H1 (cell line): ENCODE measurements around the gene ZFP91. TPM values are rescaled to one million over a fixed set of nuclear protein-coding genes. Genes with fewer than 3 reads are reported as not detected.

Experiments
- CTCF ChIA-PET: fragments of 300-600 bp; sonication (Branson Sonifier 250); formaldehyde crosslinking; loops from one replicate; lab custom pipeline; 2021; ENCODE audit not compliant: partially characterized antibody; lab: Charles Lee
- POLR2A ChIA-PET: fragments of 300-600 bp; sonication (Branson Sonifier 250); formaldehyde crosslinking; loops from one replicate; lab custom pipeline; 2021; ENCODE audit warnings: inconsistent platforms; ENCODE audit not compliant: partially characterized antibody; lab: Charles Lee
- DNase-seq, 2 experiments: peaks; one replicate each; pipeline versions ENCODE4 v3.0.0 to v3.0.0-alpha.2; 2010 to 2022; ENCODE audit warnings: low spot score in 2 of 2, low read depth in 1 of 2, mixed read lengths in 1 of 2
- FAIRE-seq: peaks from 2 replicates; lab custom pipeline; 2011; peaks lifted over from hg19 to GRCh38; lab: Jason Lieb, UNC
- H2AFZ ChIP-seq: 2 replicates; pipeline ENCODE4 v1.8.1; 2012; ENCODE audit warnings: low read length, inconsistent platforms
- H2AK5ac ChIP-seq: 2 replicates; pipeline ENCODE4 v1.6.1; 2013; ENCODE audit warnings: low read depth, low read length
- H2BK120ac ChIP-seq: replicated peaks from 2 replicates; pipeline ENCODE3; 2013; ENCODE audit warnings: low read depth, low read length, inconsistent platforms
- H2BK12ac ChIP-seq: 2 replicates; pipeline ENCODE4 v1.6.1; 2013; ENCODE audit warnings: low read depth, low read length
- H2BK15ac ChIP-seq: 2 replicates; pipeline ENCODE4 v1.6.1; 2013; ENCODE audit warnings: low read length
- H2BK20ac ChIP-seq: 2 replicates; pipeline ENCODE4 v1.6.1; 2013; ENCODE audit warnings: low read length
- H2BK5ac ChIP-seq: 2 replicates; pipeline ENCODE4 v1.6.1; 2013; ENCODE audit warnings: low read depth, low read length
- H3K14ac ChIP-seq: 2 replicates; pipeline ENCODE4 v1.6.1; 2013; ENCODE audit warnings: inconsistent platforms; ENCODE audit not compliant: insufficient read length
- H3K18ac ChIP-seq: 2 replicates; pipeline ENCODE4 v1.6.1; 2013; ENCODE audit warnings: low read length; ENCODE audit errors: extremely low read depth
- H3K23ac ChIP-seq: 2 replicates; pipeline ENCODE4 v1.6.1; 2013; ENCODE audit warnings: inconsistent platforms; ENCODE audit not compliant: insufficient read length
- H3K23me2 ChIP-seq: 2 replicates; pipeline ENCODE4 v1.6.1; 2013; ENCODE audit warnings: low read depth, low read length
- H3K27ac ChIP-seq: 2 replicates; pipeline ENCODE4 v1.6.1; 2011; ENCODE audit warnings: low read depth, low read length, inconsistent platforms
- H3K27me3 ChIP-seq, 4 experiments: replicated peaks in 1 of 4; 1 replicate in 1 of 4; 2 replicates in 3 of 4; pipeline versions ENCODE4 v1.6.1 to v1.8.1; 2011 to 2013; ENCODE audit warnings: low read length in 3 of 4, mild to moderate bottlenecking in 3 of 4, inconsistent platforms in 2 of 4, mixed read lengths in 2 of 4, moderate library complexity in 1 of 4; ENCODE audit not compliant: control insufficient read depth in 3 of 4, insufficient read depth in 3 of 4; ENCODE audit errors: extremely low read depth in 1 of 4
- H3K36me3 ChIP-seq, 4 experiments: 2 replicates each; pipeline versions ENCODE4 v1.6.1 to v1.8.1; 2011 to 2013; ENCODE audit warnings: mild to moderate bottlenecking in 4 of 4, low read length in 3 of 4, moderate library complexity in 2 of 4, control low read depth in 1 of 4, inconsistent platforms in 1 of 4; ENCODE audit not compliant: insufficient read depth in 4 of 4, control insufficient read depth in 2 of 4
- H3K4ac ChIP-seq: replicated peaks from 2 replicates; pipeline ENCODE3; 2013; ENCODE audit warnings: low read length, low read depth, mixed read lengths, inconsistent platforms; ENCODE audit not compliant: insufficient read length
- H3K4me1 ChIP-seq, 4 experiments: replicated peaks in 1 of 4; 1 replicate in 1 of 4; 2 replicates in 3 of 4; pipeline versions ENCODE4 v1.6.1 to v1.8.1; 2011 to 2013; ENCODE audit warnings: low read length in 3 of 4, inconsistent platforms in 2 of 4, mixed read lengths in 1 of 4; ENCODE audit not compliant: insufficient read depth in 4 of 4, control insufficient read depth in 3 of 4
- H3K4me2 ChIP-seq, 2 experiments: 2 replicates each; pipeline versions ENCODE4 v1.6.1 to v1.8.1; 2011 to 2013; ENCODE audit warnings: low read depth in 2 of 2, low read length in 2 of 2, control low read depth in 1 of 2, inconsistent platforms in 1 of 2, mild to moderate bottlenecking in 1 of 2; ENCODE audit not compliant: insufficient read depth in 1 of 2
- H3K4me3 ChIP-seq, 4 experiments: fragments of 200-600, 300-600 bp in 1 of 4; sonication (generic), shearing (Covaris generic), sonication (Bioruptor Twin) in 1 of 4; 2 replicates each; pipeline versions ENCODE4 v1.5.1 to v1.8.1; 2011 to 2016; ENCODE audit warnings: low read length in 4 of 4, low read depth in 3 of 4, control low read depth in 2 of 4, inconsistent platforms in 2 of 4, mild to moderate bottlenecking in 2 of 4, mixed read lengths in 1 of 4, moderate library complexity in 1 of 4; ENCODE audit not compliant: insufficient read depth in 2 of 4; ENCODE audit errors: extremely low read depth in 1 of 4
- H3K56ac ChIP-seq: replicated peaks from 2 replicates; pipeline ENCODE3; 2013; ENCODE audit warnings: low read depth, mild to moderate bottlenecking, mixed read lengths, low read length, inconsistent platforms; ENCODE audit not compliant: insufficient read length
- H3K79me1 ChIP-seq: 2 replicates; pipeline ENCODE4 v1.6.1; 2013; ENCODE audit warnings: low read depth, low read length, control low read depth
- H3K79me2 ChIP-seq, 2 experiments: 2 replicates each; pipeline versions ENCODE4 v1.6.1 to v1.8.1; 2012 to 2013; ENCODE audit warnings: low read length in 2 of 2, mild to moderate bottlenecking in 2 of 2, inconsistent platforms in 1 of 2; ENCODE audit not compliant: insufficient read depth in 2 of 2, control insufficient read depth in 1 of 2
- H3K9ac ChIP-seq, 4 experiments: replicated peaks in 1 of 4; 1 replicate in 1 of 4; 2 replicates in 3 of 4; pipeline versions ENCODE4 v1.6.1 to v1.8.1; 2011 to 2013; ENCODE audit warnings: low read depth in 3 of 4, low read length in 3 of 4, control low read depth in 2 of 4, mild to moderate bottlenecking in 2 of 4, moderate library complexity in 2 of 4, inconsistent platforms in 1 of 4; ENCODE audit errors: extremely low read depth in 1 of 4
- H3K9me3 ChIP-seq, 2 experiments: 2 replicates each; pipeline versions ENCODE4 v1.6.1 to v1.8.1; 2012 to 2013; ENCODE audit warnings: mild to moderate bottlenecking in 2 of 2, moderate library complexity in 2 of 2, control low read depth in 1 of 2, inconsistent platforms in 1 of 2, low read depth in 1 of 2, low read length in 1 of 2, mixed read lengths in 1 of 2; ENCODE audit not compliant: insufficient read depth in 2 of 2
- H4K20me1 ChIP-seq, 2 experiments: replicated peaks in 1 of 2; 2 replicates each; pipeline versions ENCODE3 to v1.8.1; 2011 to 2013; ENCODE audit warnings: inconsistent platforms in 2 of 2, low read length in 2 of 2, mild to moderate bottlenecking in 1 of 2; ENCODE audit not compliant: insufficient read depth in 2 of 2, control insufficient read depth in 1 of 2
- H4K5ac ChIP-seq: 2 replicates; pipeline ENCODE4 v1.6.1; 2013; ENCODE audit warnings: low read length, low read depth, mixed read lengths, inconsistent platforms; ENCODE audit not compliant: insufficient read length
- H4K8ac ChIP-seq: 2 replicates; pipeline ENCODE4 v1.8.0; 2013; ENCODE audit warnings: mild to moderate bottlenecking, moderate library complexity, low read length, inconsistent platforms; ENCODE audit not compliant: insufficient read depth; ENCODE audit errors: extremely low read depth
- H4K91ac ChIP-seq: replicated peaks from 2 replicates; pipeline ENCODE3; 2013; ENCODE audit warnings: low read length, mixed read lengths, inconsistent platforms; ENCODE audit not compliant: insufficient read length
- BCL11A ChIP-seq, 2 experiments: IDR thresholded peaks; one replicate each; pipeline ENCODE4 v1.6.1; 2011; ENCODE audit warnings: low read depth in 2 of 2, low read length in 2 of 2, mild to moderate bottlenecking in 2 of 2
- RAD21 ChIP-seq, 2 experiments: IDR thresholded peaks in 1 of 2; conservative IDR thresholded peaks in 1 of 2; 2 replicates each; pipeline ENCODE4 v1.6.1; 2011; ENCODE audit warnings: low read depth in 2 of 2, low read length in 2 of 2, improper control_type of control experiment in 1 of 2, inconsistent platforms in 1 of 2, mild to moderate bottlenecking in 1 of 2, moderate library complexity in 1 of 2
- WGBS, 2 experiments: shearing (Covaris generic) in 1 of 2; methylation state at CpG; one replicate each; pipeline versions ENCODE4 v1.1.6 to v1.1.7; 2013 to 2015; ENCODE audit warnings: low lambda C conversion rate in 2 of 2, mixed read lengths in 2 of 2, inconsistent platforms in 1 of 2, low coverage in 1 of 2, missing lambda C conversion rate in 1 of 2; ENCODE audit not compliant: insufficient replicate concordance in 2 of 2, insufficient coverage in 1 of 2, insufficient read length in 1 of 2; ENCODE audit errors: extremely low coverage in 1 of 2, missing lambda C conversion rate in 1 of 2; 5-methylcytosine and 5-hydroxymethylcytosine counted together
- polyA plus RNA-seq, 7 experiments: library from polyadenylated mRNA; depleted of rRNA in 3 of 7; stranded (reverse) in 5 of 7; unstranded in 2 of 7; fragments of >200 nt in 5 of 7; fragments of 200-250 nt in 2 of 7; gene quantifications; 1 replicate in 5 of 7; 2 replicates in 1 of 7; 4 replicates in 1 of 7; pipeline versions ENCODE4 v1.2.1 to v1.2.3, GENCODE V29; 2011 to 2013; ENCODE audit warnings: missing spikeins in 2 of 7, mixed read lengths in 2 of 7
- total RNA-seq: library from RNA; stranded (reverse); fragmentation: NEBNext Ultra II Directional; extraction: Animal tissue kit (Norgen Biotek cat#: 25700); gene quantifications from 2 replicates; pipeline ENCODE4 v1.2.1, GENCODE V29; 2021

The ZFP91 gene
- total and polyA plus RNA-seq, 2 of the 8 experiments (the other 6 are each of a cell fraction or from before 2014, with no cell fraction given) = 10.7 to 29.0 TPM

GRCh38 chr11:58650496-58650895 is 71.6 kb downstream of the ZFP91 start:
- Histone ChIP-seq H3K56ac (no peak overlapping the region), H4K8ac (no peak overlapping the region), H3K4ac (no peak overlapping the region), H3K18ac (no peak overlapping the region), H3K9me3 (peaks cover 6 to 10% of the 10 kb centered on the region in 2 experiments; a peak in 3 of 4 replicates), H3K9ac (no peak overlapping the region), H2AK5ac (no peak overlapping the region), H2BK5ac (no peak overlapping the region), H3K14ac (no peak overlapping the region), H3K4me3 (no peak overlapping the region), H3K79me2 (no peaks in the 10 kb centered on the region), H2AFZ (no peak overlapping the region), H3K23me2 (no peaks in the 10 kb centered on the region), H3K79me1 (no peaks in the 10 kb centered on the region), H2BK15ac (no peak overlapping the region), H3K4me2 (no peak overlapping the region), H3K23ac (no peak overlapping the region), H3K27me3 (no peaks in the 10 kb centered on the region), H3K36me3 (no peaks in the 10 kb centered on the region), H3K27ac (no peak overlapping the region), H3K4me1 (peaks cover 0 to 7% (median 3%) of the 10 kb centered on the region in 4 experiments; a peak in 3 of 7 replicates), H2BK20ac (no peak overlapping the region), H2BK120ac (no peak overlapping the region), H2BK12ac (no peak overlapping the region), H4K20me1 (no peaks in the 10 kb centered on the region), H4K91ac (no peak overlapping the region), H4K5ac (no peak overlapping the region)
- FAIRE-seq = no peak
- no peak for DNase-seq
- 100% methylated on average over 1 of the region's 1 CpG; no CpG with 5 or more reads in 1 of the 2 experiments for WGBS, 2 experiments
- POLR2A ChIA-PET = no interaction called here
- CTCF ChIA-PET = interaction anchor here (0.7 to 6.8 kb wide), 6 partner anchors 17 to 489 kb away, joined by 3 to 52 read pairs (median 7); no protein-coding TSS in a partner anchor
- TF ChIP-seq RAD21 (IDR thresholded peaks at IDR 0.05 in 1 of 2, conservative IDR thresholded peaks at IDR 0.05 in 1 of 2; ENCODE audit: low read depth in 2 of 2, low read length in 2 of 2) = no peak
- TF ChIP-seq BCL11A (IDR thresholded peaks at IDR 0.05; ENCODE audit: low read depth in 2 of 2, low read length in 2 of 2) = no peak
